GM12801 (cell line): ENCODE data around the gene MYO5A.

ENCODE experiments used
- TF ChIP-seq, protein P1 (sequence below): IDR thresholded peaks from one replicate; pipeline ENCODE4 v1.5.1; 2011; ENCODE audit warnings: control low read depth; ENCODE audit not compliant: insufficient read length; ENCODE audit errors: extremely low read depth

Gene MYO5A

DNA sequence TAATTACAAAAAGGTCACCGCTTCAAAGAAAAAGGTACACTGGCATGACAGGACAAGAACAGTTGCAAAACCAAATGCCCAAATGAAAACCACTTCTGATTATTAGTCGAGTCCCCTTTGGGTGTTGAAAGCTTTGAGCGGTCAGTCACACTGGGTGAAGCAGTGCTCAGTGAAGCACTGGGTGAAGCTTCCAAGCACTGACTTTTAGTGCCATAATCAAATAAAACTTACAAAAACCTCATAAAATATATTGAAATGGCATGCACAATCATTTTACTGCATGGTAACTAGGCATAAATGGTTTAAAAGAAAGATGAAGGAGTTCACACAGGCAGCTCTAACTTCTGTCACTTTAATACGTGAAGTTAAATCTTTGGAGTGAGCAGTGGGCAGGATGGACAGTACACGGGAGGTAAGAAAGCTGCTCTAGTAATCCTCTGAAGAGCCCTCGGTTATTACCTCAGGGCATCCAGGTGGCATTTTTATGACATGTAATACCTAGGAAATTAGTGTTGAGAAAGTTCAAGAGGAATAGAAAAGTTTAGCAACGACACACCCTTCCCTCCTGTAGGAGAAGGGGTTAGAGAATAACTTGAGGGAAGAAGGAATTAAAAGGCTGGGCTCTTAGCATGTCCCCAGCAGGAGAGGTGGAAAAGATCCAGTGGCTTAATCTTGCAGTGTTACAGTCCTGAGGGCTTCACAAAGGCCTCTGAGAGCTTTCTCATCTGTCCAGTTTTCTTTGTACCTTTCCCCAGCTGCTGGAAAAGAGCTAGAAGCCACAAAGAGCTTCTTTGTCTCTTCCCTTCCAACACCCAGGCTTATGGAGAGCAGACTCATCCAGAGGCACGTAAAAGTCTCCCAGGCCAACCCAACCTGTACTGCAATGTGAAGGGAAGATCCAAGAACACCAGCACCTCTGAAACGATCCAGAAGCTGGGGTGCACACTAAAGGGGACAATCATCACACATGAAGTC, 168.2 kb downstream of the MYO5A start:
- TF ChIP-seq, protein P1, sequence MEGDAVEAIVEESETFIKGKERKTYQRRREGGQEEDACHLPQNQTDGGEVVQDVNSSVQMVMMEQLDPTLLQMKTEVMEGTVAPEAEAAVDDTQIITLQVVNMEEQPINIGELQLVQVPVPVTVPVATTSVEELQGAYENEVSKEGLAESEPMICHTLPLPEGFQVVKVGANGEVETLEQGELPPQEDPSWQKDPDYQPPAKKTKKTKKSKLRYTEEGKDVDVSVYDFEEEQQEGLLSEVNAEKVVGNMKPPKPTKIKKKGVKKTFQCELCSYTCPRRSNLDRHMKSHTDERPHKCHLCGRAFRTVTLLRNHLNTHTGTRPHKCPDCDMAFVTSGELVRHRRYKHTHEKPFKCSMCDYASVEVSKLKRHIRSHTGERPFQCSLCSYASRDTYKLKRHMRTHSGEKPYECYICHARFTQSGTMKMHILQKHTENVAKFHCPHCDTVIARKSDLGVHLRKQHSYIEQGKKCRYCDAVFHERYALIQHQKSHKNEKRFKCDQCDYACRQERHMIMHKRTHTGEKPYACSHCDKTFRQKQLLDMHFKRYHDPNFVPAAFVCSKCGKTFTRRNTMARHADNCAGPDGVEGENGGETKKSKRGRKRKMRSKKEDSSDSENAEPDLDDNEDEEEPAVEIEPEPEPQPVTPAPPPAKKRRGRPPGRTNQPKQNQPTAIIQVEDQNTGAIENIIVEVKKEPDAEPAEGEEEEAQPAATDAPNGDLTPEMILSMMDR = no peak

GRCh38 chr15:52359722-52360121, 169.0 kb downstream of the MYO5A start:
- TF ChIP-seq, protein P1 = no peak

DNA sequence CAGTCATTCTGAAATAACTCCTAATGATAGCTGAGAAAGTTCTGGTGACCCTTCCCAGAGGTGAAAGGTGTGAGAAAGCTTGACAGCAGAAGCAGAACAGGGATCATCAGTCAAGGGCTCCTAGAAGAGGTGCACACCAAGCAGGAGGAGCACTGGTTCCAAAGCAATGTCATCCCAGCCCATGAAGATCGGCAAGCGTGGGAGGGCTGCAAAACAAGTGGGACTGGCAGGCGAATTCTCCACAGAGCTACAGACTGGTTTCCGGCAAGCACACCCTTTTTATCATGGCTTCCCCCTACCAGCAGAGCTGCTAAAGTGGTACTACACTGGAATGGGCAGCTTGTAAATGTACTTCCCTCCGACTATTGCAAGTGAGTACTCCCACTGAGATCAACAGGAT, 170.7 kb downstream of the MYO5A start:
- TF ChIP-seq, protein P1 = no peak

DNA sequence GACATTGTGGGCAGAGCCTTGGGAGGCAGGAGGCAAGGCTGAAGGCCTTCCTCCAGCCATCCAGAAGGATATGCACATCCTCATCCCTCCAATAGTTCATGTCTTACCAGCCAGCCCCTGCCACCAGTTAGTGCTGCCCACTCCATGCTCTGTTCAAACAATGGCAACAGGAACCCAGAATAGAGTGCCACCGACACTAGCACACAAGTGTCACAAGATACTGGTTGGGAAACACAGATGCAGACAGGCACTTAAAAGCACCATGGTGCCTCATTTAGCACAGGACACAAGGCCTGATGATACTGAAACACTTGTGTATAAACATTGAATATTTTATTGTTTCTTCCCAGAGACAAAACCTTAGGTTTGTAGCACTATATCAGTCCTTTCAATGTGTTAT, 176.6 kb downstream of the MYO5A start:
- TF ChIP-seq, protein P1 = no peak

DNA sequence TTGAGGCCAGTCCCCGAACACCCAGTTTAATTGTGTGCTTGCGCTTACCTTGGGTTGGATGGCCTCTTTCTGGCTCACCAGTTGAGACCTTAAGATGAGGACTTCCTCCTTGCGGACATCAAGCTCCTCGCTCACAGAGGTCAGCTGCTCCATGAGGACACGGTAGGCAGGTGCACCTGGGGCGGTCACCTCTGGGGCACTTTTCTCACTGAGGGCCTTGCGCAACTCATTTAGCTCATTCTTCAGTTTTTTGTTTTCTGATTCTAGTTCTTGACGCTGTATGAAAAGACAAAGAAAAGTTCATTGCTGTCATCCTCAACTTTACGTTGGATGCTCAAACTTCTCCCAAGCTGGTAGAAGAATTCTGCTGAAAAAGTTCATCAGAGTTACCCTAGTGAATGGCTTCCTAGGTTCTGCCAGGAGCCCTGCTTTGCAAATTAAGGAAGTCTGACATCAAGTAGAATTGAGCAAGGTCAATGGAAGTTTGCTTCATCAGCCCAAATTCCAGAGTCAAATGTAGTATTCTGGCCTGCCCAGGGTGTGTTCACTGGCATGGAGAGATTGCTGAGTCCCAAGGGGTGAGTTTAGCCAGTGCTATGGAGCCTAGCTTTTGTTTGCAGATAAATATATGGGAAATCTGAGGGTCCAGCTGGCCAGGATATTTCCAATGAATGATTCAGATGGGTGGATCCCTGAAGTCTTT, 177.3 kb downstream of the MYO5A start:
- TF ChIP-seq, protein P1 = no peak

- TF ChIP-seq, protein P1 = no peak
Measured at GRCh38 chr15:52350423-52350822, 178.3 kb downstream of the MYO5A start.

GRCh38 chr15:52349052-52349700, 179.5 kb downstream of the MYO5A start:
- TF ChIP-seq, protein P1 = no peak
